Stimulated activated naive CD8-positive, alpha-beta T cell treated with anti-CD3 and anti-CD28 coated beads, Interleukin-15, Interleukin-2, amounts not matched to agents 100 ng/mL and 50 ng/mL, for 24 hours (primary cell): ENCODE results near the gene BLACAT1.

Experiments
- H3K27ac Mint-ChIP-seq: one replicate; pipeline ENCODE4 v1.8.0; 2021; ENCODE audit warnings: mild to moderate bottlenecking, mixed read lengths
- H3K27me3 Mint-ChIP-seq: one replicate; pipeline ENCODE4 v1.8.0; 2021; ENCODE audit warnings: mixed read lengths
- H3K36me3 Mint-ChIP-seq: one replicate; pipeline ENCODE4 v1.8.0; 2021; ENCODE audit warnings: low read depth, mixed read lengths
- H3K4me1 Mint-ChIP-seq: one replicate; pipeline ENCODE4 v1.8.0; 2021; ENCODE audit warnings: low read depth, mixed read lengths
- H3K4me3 Mint-ChIP-seq: one replicate; pipeline ENCODE4 v1.8.0; 2021; ENCODE audit warnings: mild to moderate bottlenecking, mixed read lengths
- H3K9me3 Mint-ChIP-seq: one replicate; pipeline ENCODE4 v1.8.0; 2021; ENCODE audit warnings: mixed read lengths

BLACAT1 gene

DNA sequence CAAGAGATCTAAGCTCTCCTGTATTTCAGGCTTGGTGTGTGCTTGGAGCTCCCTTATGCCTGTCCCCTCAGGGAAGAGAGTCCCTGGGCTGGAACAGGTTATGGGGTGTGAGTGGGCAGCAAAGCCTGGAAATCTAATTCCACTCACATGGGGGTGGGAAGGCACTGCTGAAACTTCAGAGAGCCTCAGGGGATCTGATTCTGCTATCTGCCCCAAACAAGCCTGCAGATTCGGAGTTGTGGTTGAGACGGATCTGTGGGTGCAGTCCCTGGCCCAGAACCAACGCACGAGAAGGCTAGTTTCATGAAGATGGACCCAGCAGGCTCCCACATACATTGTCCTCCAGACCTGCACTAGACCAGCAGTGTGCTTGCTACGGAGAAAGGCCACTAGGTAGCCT is 2.9 kb downstream of the BLACAT1 start:
- Mint-ChIP-seq H3K4me3 (no peak overlapping the region), H3K27me3 (peaks cover 53% of the 10 kb centered on the region), H3K9me3 (no peaks in the 10 kb centered on the region), H3K36me3 (no peaks in the 10 kb centered on the region), H3K27ac (no peak overlapping the region), H3K4me1 (peaks cover 15% of the 10 kb centered on the region)

DNA sequence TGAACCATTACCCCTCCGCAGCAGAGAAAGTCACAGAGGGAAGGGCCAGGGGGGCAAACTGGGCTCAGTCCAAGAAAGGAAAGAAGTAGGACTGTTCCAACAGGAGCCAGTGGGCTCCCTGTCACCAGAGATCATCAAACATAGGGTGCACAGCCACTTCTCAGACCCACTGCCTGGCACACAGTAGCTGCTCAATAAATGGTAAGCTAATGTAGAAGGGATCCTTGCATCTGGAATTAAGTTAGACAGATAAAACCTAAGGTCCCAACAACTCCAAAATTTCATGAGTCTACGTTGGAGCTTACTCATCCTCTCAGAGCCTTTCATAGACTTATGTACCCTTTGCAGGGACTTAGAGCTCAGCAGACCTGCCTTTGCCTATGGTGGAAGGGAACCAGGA is 3.5 kb downstream of the BLACAT1 start:
- peaks cover 47% of the 10 kb centered on the region for H3K27me3 Mint-ChIP-seq
- H3K36me3 Mint-ChIP-seq = no peaks in the 10 kb centered on the region
- no peak overlapping the region for H3K4me3 Mint-ChIP-seq
- no peaks in the 10 kb centered on the region for H3K9me3 Mint-ChIP-seq
- H3K27ac Mint-ChIP-seq = no peak overlapping the region
- H3K4me1 Mint-ChIP-seq = peaks cover 10% of the 10 kb centered on the region

DNA sequence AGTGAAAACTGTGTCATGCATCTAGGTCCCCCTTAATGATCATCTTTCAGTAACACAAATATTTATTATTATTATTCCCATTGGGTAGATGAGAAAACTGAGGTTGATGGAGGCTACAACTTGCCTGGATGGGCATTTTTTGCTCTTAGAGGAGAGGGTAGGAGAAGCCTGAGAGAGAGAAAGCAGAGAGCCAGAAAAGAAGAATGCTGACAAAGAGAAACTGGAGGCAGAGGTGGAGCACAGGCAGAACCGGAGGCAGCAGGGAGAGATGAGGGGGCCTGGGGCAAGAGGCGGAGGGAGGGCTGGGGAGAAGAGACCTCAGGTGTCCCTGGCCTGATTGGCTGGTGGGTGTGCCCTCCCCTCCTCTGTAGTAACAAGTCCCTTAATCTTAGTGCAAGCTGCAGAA is 4.1 kb downstream of the BLACAT1 start:
- Mint-ChIP-seq H3K27me3 (peaks cover 46% of the 10 kb centered on the region), H3K4me3 (no peak overlapping the region), H3K36me3 (no peaks in the 10 kb centered on the region), H3K9me3 (no peaks in the 10 kb centered on the region), H3K27ac (no peak overlapping the region), H3K4me1 (peaks cover 10% of the 10 kb centered on the region)

GRCh38 chr1:205451202-205451601 is 4.6 kb downstream of the BLACAT1 start:
- Mint-ChIP-seq H3K9me3 (no peaks in the 10 kb centered on the region), H3K27ac (no peak overlapping the region), H3K4me1 (peaks cover 5% of the 10 kb centered on the region), H3K4me3 (no peak overlapping the region), H3K36me3 (no peaks in the 10 kb centered on the region), H3K27me3 (peaks cover 43% of the 10 kb centered on the region)

GRCh38 chr1:205450448-205450847 is 5.4 kb downstream of the BLACAT1 start:
- Mint-ChIP-seq H3K36me3 (no peaks in the 10 kb centered on the region), H3K4me1 (no peaks in the 10 kb centered on the region), H3K9me3 (no peaks in the 10 kb centered on the region), H3K27ac (no peak overlapping the region), H3K4me3 (no peak overlapping the region), H3K27me3 (peaks cover 38% of the 10 kb centered on the region)

DNA sequence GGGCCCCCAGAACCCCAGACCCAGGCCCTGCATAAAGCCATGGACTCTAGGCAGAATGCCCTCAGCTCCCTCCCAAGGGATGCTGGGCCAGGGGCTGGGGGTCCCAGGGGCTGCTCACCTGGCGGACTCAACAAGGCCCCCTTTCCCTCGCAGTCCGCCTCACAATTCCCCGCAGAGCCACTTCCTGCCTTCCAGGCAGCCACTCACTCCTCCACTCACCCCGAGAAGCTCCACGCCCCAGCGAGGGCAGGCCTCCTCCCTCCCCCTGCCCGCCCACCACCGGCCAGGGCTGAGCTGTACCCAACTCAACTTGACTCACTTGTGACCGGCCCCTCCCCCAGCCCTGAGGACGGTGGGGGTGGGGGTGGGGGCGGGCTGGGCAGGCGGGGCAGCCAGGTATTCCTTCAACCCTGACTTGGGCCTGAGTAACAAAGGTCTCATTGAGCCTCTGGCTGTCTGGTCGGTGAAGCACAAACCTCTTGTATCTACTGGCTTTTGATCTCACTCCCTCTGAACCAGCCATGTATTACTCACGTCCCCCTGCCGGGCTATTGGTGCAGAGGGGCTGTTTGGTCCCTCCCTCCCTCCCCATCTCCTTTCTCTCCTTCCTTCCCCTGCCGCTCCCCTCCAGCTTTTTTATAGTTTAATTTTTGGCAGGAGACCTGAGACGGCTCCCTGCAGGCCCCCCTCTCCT is 5.9 kb downstream of the BLACAT1 start:
- no peak overlapping the region for H3K27ac Mint-ChIP-seq
- no peaks in the 10 kb centered on the region for H3K4me1 Mint-ChIP-seq
- peaks cover 33% of the 10 kb centered on the region for H3K27me3 Mint-ChIP-seq
- H3K9me3 Mint-ChIP-seq = no peaks in the 10 kb centered on the region
- H3K4me3 Mint-ChIP-seq = no peak overlapping the region
- no peaks in the 10 kb centered on the region for H3K36me3 Mint-ChIP-seq

- no peak overlapping the region for H3K4me3 Mint-ChIP-seq
Measured at GRCh38 chr1:205449254-205449749, 6.5 kb downstream of the BLACAT1 start.

GRCh38 chr1:205448540-205449253 is 7.1 kb downstream of the BLACAT1 start:
- Mint-ChIP-seq H3K4me3 (no peak overlapping the region), H3K9me3 (no peaks in the 10 kb centered on the region), H3K27me3 (peaks cover 24% of the 10 kb centered on the region), H3K4me1 (no peaks in the 10 kb centered on the region), H3K36me3 (no peaks in the 10 kb centered on the region), H3K27ac (no peak overlapping the region)

More at GRCh38 chr1:205449254-205449749, 6.5 kb downstream of the BLACAT1 start:
- Mint-ChIP-seq H3K4me1 (no peaks in the 10 kb centered on the region), H3K36me3 (no peaks in the 10 kb centered on the region), H3K27me3 (peaks cover 27% of the 10 kb centered on the region), H3K27ac (no peak overlapping the region), H3K9me3 (no peaks in the 10 kb centered on the region)

DNA sequence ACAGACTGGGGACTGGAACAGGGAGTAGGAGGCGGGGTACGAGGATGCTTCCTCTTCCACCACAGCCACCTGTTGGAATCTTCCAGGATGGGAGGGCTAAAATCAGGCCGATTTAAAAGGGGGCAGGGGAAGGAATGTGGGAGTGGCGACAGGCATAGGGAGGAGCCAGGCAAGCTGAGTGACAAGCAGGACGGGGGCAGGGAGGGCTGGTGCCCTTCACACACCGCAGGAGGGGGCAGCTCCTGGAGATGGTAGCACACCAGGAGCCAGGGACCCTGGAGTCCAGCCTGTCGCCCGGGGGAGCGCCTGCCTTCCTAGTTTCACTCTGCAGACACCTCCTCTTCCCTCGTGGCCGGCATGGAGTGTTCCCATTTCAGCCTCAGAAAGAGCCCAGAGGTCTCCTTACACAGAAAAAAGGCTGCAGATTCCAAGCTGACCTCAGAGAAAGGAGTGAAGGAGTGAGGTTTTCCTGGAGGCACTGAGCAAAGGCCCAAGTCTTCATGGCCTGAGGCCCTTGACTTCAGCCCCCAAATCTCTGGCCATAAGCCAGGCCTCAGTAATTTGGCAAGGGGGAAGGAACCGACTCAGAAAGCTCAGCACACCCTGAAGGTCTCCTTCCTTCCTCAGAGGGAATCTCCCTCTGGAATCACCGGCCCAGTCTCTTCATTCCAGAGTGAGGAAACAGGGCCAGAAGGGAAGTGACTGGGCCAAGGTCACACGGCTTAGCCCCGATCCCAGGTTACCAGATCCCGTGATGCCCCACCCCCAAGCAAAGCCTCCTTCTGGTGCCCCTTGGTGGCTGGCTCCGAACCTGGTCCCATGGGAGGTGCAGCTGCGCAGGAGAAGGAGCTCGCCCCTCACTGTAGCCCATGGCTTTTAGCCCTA is 8.1 kb downstream of the BLACAT1 start:
- no peak overlapping the region for H3K4me3 Mint-ChIP-seq
- H3K9me3 Mint-ChIP-seq = no peaks in the 10 kb centered on the region
- H3K4me1 Mint-ChIP-seq = no peaks in the 10 kb centered on the region
- H3K36me3 Mint-ChIP-seq = no peaks in the 10 kb centered on the region
- no peak overlapping the region for H3K27ac Mint-ChIP-seq
- H3K27me3 Mint-ChIP-seq = peaks cover 14% of the 10 kb centered on the region

- no peak overlapping the region for H3K27ac Mint-ChIP-seq
- H3K4me3 Mint-ChIP-seq = no peak overlapping the region
- H3K9me3 Mint-ChIP-seq = no peaks in the 10 kb centered on the region
- H3K27me3 Mint-ChIP-seq = peaks cover 6% of the 10 kb centered on the region
- H3K4me1 Mint-ChIP-seq = peaks cover 2% of the 10 kb centered on the region
- no peaks in the 10 kb centered on the region for H3K36me3 Mint-ChIP-seq
Measured at GRCh38 chr1:205446828-205447227, 9.0 kb downstream of the BLACAT1 start.

GRCh38 chr1:205445646-205445935 is 10.3 kb downstream of the BLACAT1 start:
- Mint-ChIP-seq H3K4me3 (no peak overlapping the region), H3K27ac (no peak overlapping the region), H3K9me3 (no peaks in the 10 kb centered on the region), H3K36me3 (no peaks in the 10 kb centered on the region), H3K27me3 (no peaks in the 10 kb centered on the region), H3K4me1 (peaks cover 15% of the 10 kb centered on the region)

DNA sequence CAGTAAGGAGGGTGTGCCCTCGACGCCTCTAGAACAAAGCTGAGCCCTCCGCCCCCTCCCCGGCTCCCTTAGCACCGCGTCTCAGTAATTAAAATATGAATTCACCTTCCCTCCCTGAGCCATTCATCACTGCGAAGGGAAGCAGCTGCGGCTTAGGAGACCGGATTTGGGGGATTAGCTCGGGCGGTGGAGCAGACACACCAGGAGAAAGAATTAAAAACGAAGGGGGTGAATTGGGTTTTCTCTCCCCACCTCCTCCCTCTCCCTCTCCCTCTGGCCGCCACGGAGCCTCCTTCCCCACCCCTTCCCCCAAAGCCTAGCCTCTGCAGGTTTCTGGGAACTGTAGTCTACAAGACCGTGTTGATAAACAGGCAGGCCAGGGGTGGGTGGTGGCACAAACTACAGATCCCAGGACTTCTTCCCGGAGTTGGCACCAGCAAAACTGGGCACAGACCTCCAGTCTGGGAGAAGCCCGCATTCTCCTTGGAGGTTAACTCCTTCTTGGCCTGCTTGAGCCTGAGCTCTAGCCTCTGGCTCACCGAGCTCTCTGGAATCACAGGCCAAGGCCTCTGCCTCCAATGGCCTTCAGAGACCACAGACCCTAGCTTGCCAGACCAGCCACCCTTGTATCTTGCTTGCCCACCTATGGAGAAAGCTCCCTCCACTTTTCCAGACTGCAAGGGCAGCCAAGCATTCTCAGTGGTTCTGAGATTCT is 10.8 kb downstream of the BLACAT1 start:
- Mint-ChIP-seq H3K36me3 (no peaks in the 10 kb centered on the region), H3K4me1 (peaks cover 20% of the 10 kb centered on the region), H3K9me3 (no peaks in the 10 kb centered on the region), H3K4me3 (no peak overlapping the region), H3K27ac (no peak overlapping the region), H3K27me3 (no peaks in the 10 kb centered on the region)

DNA sequence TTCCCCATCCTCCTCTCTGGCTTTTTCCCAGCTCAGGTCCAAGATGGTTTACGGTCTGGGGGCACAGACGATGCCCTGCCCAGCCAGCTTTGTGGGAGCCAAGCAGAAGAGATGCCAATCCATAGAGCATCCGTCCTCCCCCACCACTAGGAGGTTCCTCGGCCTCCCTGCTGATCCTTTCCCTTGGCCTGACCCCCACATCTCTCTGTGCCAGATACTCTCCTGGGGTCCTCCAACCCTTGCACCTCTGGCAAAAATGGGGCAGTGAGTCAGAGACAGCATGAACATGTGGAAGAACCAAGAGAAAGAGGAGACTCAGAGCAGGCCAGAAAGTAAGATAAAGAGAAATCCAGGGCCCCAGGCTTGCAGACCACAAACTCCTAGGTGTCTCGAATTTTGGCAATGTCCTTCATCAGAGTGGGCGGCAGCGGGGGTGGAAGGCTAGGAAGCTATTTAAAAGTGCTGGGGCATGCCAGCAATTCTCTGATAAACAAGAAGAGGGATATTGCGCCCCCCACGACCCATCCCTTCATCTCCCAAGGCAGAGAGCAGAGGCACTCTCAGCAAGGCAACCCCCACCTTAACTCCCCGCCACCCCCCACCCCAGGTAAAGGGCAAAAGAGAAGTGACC is 11.4 kb downstream of the BLACAT1 start:
- Mint-ChIP-seq H3K4me3 (no peak overlapping the region), H3K36me3 (no peaks in the 10 kb centered on the region), H3K27ac (no peak overlapping the region), H3K27me3 (no peaks in the 10 kb centered on the region), H3K9me3 (no peaks in the 10 kb centered on the region), H3K4me1 (peaks cover 26% of the 10 kb centered on the region)

DNA sequence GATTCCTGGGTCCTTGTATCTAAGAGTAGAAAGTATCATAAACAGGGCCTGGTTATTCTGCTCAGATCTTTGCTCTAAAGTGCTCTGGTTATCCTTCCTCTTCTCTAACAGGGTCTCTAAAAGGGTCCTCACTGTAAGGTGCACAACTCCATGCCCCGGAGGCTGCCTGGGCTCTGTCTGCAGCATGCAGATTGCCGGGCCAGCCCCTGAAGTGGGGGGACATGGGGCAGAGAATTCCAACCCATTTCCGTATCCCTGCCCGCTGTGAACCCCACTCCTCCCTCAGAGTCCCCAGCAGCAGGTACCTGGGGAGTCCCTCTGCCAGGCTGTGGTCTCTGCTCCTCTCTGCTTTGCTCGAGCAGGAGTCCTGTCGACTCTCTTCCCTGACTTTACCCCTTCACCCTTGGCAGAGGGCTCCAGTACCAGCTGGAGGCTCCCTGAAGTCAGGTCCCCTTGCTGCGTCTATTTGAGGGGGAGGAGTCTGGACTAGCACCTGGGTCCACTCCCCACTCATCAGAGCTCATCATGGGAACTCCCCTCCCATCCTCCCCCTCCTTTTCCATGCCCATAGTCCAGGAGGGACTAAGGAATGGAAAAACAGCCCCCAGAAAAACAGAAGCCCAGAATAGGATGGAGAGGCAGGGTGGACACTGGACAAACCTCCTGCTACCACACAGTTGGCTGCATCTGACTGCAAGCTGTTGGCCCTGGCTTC is 12.1 kb downstream of the BLACAT1 start:
- Mint-ChIP-seq H3K4me1 (peaks cover 26% of the 10 kb centered on the region), H3K36me3 (no peaks in the 10 kb centered on the region), H3K4me3 (no peak overlapping the region), H3K27me3 (no peaks in the 10 kb centered on the region), H3K27ac (no peak overlapping the region), H3K9me3 (no peaks in the 10 kb centered on the region)
